Activated CD4-positive, alpha-beta T cell treated with anti-CD3 and anti-CD28 coated beads, Interleukin-2, amount 50 U/mL, for 24 hours (primary cell): ENCODE measurements around the gene DSG2.

Source experiments
- DNase-seq, 2 donors: peaks; one replicate each; pipeline ENCODE4 v3.0.0-alpha.2; 2020; ENCODE audit warnings: low read depth in 1 of 2, low spot score in 1 of 2

The DSG2 gene

DNA sequence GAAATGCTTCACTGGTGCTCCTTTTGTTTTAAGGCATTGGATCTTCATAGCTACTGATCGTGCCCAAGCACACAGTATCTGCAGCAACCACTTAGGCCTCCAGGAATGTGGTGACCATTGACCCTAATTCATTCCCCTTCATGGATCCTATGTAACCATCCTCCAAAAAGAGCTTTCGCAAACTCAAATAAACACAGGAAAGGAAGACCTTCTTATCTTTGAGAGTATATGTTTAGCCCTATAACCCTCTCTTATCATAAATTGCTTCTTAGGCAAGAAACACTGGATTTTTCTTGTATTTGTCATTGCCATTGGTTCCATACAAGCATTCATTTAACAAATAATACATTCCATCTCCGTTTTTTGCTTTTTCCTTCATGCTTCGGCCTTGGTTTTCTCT lies 89.6 kb downstream of the DSG2 start:
- no peak for DNase-seq

DNA sequence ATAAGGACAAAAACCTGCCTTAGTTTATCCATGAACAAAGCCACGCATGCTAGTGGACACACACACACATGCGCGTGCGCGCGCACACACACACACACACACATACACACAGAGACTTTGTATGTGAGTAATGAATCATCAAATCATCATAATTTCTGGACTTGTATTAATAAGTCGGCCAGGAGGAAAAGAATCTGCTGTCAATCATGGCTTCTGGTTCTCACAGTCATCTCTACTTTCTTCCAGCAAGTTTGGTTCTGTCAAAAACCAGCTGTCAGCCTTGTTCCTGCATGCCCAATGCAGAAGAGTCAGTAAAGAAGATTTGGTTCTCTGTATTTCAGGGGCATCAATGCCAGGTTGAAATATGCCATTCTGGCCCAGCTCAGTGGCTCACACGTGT lies 92.6 kb downstream of the DSG2 start:
- no peak for DNase-seq

DNA sequence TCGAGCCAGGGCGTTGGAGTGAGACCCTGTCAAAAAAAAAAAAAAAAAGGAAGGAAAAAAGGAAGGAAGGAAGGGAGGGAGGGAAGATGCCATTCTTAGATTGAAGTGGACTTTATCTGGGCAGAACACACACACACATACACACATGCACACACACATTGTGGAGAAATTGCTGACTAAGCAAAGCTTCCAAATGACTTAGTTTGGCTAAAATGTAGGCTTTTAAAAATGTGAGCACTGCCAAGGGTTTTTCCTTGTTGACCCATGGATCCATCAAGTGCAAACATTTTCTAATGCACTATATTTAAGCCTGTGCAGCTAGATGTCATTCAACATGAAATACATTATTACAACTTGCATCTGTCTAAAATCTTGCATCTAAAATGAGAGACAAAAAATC lies 93.1 kb downstream of the DSG2 start:
- DNase-seq = no peak

DNA sequence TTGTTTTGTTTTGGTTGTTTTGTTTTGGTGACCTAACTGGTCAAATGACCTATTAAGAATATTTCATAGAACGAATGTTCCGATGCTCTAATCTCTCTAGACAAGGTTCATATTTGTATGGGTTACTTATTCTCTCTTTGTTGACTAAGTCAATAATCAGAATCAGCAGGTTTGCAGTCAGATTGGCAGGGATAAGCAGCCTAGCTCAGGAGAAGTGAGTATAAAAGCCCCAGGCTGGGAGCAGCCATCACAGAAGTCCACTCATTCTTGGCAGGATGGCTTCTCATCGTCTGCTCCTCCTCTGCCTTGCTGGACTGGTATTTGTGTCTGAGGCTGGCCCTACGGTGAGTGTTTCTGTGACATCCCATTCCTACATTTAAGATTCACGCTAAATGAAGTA lies 93.7 kb downstream of the DSG2 start, which contains the start of gene TTR:
TTR (plus strand) TSS at position 250 of the 400 bp plus-strand sequence; CDS start at position 276, 26 bp downstream.
- DNase-seq = no peak

DNA sequence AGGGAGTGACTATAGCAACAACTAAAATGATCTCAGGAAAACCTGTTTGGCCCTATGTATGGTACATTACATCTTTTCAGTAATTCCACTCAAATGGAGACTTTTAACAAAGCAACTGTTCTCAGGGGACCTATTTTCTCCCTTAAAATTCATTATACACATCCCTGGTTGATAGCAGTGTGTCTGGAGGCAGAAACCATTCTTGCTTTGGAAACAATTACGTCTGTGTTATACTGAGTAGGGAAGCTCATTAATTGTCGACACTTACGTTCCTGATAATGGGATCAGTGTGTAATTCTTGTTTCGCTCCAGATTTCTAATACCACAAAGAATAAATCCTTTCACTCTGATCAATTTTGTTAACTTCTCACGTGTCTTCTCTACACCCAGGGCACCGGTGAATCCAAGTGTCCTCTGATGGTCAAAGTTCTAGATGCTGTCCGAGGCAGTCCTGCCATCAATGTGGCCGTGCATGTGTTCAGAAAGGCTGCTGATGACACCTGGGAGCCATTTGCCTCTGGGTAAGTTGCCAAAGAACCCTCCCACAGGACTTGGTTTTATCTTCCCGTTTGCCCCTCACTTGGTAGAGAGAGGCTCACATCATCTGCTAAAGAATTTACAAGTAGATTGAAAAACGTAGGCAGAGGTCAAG lies 94.7 kb downstream of the DSG2 start:
- DNase-seq = no peak

DNA sequence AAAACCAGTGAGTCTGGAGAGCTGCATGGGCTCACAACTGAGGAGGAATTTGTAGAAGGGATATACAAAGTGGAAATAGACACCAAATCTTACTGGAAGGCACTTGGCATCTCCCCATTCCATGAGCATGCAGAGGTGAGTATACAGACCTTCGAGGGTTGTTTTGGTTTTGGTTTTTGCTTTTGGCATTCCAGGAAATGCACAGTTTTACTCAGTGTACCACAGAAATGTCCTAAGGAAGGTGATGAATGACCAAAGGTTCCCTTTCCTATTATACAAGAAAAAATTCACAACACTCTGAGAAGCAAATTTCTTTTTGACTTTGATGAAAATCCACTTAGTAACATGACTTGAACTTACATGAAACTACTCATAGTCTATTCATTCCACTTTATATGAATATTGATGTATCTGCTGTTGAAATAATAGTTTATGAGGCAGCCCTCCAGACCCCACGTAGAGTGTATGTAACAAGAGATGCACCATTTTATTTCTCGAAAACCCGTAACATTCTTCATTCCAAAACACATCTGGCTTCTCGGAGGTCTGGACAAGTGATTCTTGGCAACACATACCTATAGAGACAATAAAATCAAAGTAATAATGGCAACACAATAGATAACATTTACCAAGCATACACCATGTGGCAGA lies 97.3 kb downstream of the DSG2 start:
- DNase-seq = no peak

DNA sequence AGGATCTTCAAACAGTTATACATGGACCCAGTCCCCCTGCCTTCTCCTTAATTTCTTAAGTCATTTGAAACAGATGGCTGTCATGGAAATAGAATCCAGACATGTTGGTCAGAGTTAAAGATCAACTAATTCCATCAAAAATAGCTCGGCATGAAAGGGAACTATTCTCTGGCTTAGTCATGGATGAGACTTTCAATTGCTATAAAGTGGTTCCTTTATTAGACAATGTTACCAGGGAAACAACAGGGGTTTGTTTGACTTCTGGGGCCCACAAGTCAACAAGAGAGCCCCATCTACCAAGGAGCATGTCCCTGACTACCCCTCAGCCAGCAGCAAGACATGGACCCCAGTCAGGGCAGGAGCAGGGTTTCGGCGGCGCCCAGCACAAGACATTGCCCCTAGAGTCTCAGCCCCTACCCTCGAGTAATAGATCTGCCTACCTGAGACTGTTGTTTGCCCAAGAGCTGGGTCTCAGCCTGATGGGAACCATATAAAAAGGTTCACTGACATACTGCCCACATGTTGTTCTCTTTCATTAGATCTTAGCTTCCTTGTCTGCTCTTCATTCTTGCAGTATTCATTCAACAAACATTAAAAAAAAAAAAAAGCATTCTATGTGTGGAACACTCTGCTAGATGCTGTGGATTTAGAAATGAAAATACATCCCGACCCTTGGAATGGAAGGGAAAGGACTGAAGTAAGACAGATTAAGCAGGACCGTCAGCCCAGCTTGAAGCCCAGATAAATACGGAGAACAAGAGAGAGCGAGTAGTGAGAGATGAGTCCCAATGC lies 98.3 kb downstream of the DSG2 start:
- DNase-seq = no peak

DNA sequence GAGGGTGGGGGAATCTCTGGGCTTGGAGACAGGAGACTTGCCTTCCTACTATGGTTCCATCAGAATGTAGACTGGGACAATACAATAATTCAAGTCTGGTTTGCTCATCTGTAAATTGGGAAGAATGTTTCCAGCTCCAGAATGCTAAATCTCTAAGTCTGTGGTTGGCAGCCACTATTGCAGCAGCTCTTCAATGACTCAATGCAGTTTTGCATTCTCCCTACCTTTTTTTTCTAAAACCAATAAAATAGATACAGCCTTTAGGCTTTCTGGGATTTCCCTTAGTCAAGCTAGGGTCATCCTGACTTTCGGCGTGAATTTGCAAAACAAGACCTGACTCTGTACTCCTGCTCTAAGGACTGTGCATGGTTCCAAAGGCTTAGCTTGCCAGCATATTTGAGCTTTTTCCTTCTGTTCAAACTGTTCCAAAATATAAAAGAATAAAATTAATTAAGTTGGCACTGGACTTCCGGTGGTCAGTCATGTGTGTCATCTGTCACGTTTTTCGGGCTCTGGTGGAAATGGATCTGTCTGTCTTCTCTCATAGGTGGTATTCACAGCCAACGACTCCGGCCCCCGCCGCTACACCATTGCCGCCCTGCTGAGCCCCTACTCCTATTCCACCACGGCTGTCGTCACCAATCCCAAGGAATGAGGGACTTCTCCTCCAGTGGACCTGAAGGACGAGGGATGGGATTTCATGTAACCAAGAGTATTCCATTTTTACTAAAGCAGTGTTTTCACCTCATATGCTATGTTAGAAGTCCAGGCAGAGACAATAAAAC lies 100.2 kb downstream of the DSG2 start:
- DNase-seq = no peak
